Fibroblast of the aortic adventitia (primary cell): ENCODE results near the gene PODNL1. TPM values are rescaled to one million over a fixed set of nuclear protein-coding genes. Genes with fewer than 3 reads are reported as not detected.

Experiments
- DNase-seq: peaks from one replicate; pipeline ENCODE4 v3.0.0-alpha.2; 2010; ENCODE audit warnings: low read depth
- H3K4me3 ChIP-seq: 2 replicates; pipeline ENCODE4 v1.5.1; 2011; ENCODE audit warnings: low read depth, mild to moderate bottlenecking, control low read depth, low read length, moderate library complexity
- CTCF ChIP-seq: IDR thresholded peaks from 2 replicates; pipeline ENCODE4 v1.5.1; 2011; ENCODE audit warnings: mild to moderate bottlenecking, low read length, control low read depth, inconsistent platforms; ENCODE audit not compliant: insufficient read depth
- total RNA-seq: library from RNA; depleted of rRNA; stranded (reverse); fragments of >200 nt; gene quantifications from 2 replicates; pipeline ENCODE4 v1.2.3, GENCODE V29; 2012; ENCODE audit warnings: low replicate concordance

The PODNL1 gene
- total RNA-seq, 1 donor, result 0.90 TPM

GRCh38 chr19:13934785-13935109, 3.5 kb downstream of the PODNL1 start:
- no peak for TF ChIP-seq CTCF
- no peak overlapping the region for H3K4me3 ChIP-seq
- no peak for DNase-seq

DNA sequence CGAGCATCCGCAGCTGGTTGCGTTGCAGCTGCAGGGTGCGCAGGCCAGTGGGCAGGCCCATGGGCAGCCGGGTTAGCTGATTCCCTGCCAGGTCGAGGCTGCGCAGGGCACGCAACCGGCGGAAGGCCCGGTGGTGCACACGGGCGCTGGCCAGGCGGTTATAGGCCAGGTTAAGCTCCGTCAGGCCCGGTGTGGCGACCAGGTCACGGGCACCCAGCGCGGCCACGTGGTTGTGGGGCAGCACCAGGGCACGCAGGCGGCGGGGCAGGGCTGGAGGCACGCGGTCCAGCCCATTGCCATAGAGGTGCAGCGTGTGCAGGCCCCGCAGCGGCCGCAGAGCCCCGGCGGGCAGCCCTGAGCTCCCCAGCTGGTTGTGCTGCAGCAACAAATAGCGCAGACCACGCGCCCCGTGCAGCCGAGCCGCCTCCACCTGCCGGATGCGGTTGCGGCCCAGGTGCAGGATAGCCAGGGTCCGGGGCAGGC, 5.3 kb downstream of the PODNL1 start:
- DNase-seq, result no peak
- H3K4me3 ChIP-seq, result no peak overlapping the region
- no peak for TF ChIP-seq CTCF

- no peak overlapping the region for H3K4me3 ChIP-seq
- TF ChIP-seq CTCF, result no peak
- no peak for DNase-seq
Measured at GRCh38 chr19:13932149-13932637, 6.0 kb downstream of the PODNL1 start.

DNA sequence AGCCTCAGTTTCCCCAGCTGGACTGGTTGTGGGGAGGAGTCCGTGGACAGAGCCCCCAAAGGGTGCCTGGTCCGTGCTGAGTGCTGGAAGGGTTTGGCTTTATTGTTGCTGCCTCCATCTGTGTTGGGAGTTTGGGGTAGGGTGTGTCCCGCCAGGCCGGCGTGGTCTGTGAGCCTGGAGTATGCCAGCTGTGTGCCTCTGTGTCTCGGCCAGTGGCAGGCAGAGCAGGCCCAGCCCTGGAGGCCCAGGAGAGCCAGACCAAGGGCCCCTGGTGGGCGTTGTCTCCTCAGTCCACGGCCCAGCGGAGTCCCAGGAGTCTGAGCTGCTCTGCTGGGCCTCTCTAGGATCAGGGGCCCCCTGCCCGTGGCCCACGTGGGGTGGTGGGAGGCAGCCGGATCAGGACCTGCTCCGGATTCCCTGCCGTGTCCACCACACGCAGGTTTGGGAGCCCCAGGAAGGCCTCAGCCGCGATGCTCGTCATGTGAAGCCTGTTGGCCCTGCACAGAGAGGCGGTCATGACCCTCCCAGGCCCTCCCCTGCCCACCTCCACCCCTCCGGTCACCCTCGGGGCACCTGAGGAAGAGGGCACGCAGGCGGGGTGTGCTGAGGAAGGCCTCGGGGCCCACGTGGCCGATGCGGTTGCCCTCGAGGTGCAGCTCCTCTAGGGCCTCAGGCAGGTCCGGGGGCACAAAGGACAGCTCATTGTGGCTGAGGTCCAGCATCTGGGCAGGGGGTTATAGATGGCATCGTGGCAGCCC, 6.6 kb downstream of the PODNL1 start:
- no peak for DNase-seq
- no peak overlapping the region for H3K4me3 ChIP-seq
- TF ChIP-seq CTCF, result no peak

- no peak overlapping the region for H3K4me3 ChIP-seq
- no peak for TF ChIP-seq CTCF
- no peak for DNase-seq
Measured at GRCh38 chr19:13930402-13930801, 7.8 kb downstream of the PODNL1 start.

GRCh38 chr19:13929956-13930355, 8.3 kb downstream of the PODNL1 start:
- no peak for TF ChIP-seq CTCF
- no peak overlapping the region for H3K4me3 ChIP-seq
- DNase-seq, result no peak

GRCh38 chr19:13929340-13929739, 8.9 kb downstream of the PODNL1 start:
- TF ChIP-seq CTCF, result no peak
- DNase-seq, result no peak
- H3K4me3 ChIP-seq, result no peak overlapping the region
